PC-9 (cell line): ENCODE data around the gene STARD8.

Experiments used
- CTCF ChIP-seq: fragments of 200-600 bp; sonication (generic); conservative IDR thresholded peaks from 2 replicates; pipeline ENCODE4 v1.6.1; 2017; ENCODE audit warnings: mixed run types, antibody characterized with exemption, mild to moderate bottlenecking, moderate library complexity
- EZH2 ChIP-seq: fragments of 200-600 bp; sonication (generic); IDR thresholded peaks from 2 replicates; pipeline ENCODE4 v1.8.0; 2017; ENCODE audit warnings: antibody characterized with exemption, low read depth

GRCh38 chrX:68691921-68692320 is 44.5 kb downstream of the STARD8 start:
- TF ChIP-seq CTCF (no peak), EZH2 (no peak)
